ENCODE measurements around the gene SCYGR7. TPM values are rescaled to one million over a fixed set of nuclear protein-coding genes. Genes with fewer than 3 reads are reported as not detected.

The SCYGR7 gene
- polyA plus RNA-seq, 1 donor from 2014 or later, result not detected

DNA sequence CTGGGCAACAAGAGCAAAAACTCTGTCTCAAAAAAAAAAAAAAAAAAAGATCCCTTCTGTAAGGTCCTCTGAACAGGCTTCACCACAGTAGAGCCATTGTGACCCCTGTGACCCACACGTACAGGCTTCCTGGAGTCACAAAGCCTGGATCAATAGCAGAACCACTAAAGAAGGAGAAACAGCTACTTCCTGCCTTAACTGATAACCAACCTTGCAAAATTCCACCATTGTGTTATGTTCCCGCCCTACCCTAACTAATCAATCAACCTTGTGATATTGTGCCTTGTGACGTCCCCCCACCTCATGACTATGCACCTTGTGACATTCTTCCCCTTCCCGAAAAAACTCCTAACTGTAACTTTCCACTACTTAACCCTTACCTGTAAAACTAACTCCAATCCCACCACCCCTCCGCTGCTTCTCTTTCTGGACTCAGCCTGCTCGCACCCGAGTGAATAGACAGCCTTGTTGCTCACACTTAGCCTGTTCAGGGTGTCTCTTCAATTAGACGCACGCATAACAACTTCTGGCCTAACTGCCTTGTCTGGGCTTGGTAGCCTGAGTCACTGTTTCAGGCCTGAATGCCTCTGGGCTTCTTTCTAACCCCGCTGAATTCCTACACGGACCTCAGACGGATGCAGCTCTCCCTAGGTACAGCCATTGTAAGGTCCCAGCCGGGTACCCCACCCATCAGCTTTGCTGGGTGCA is 31.4 kb downstream of the SCYGR7 start:
- no peak overlapping the region for H3K4me3 ChIP-seq (ENCODE audit: low read length)
- no peaks in the 10 kb centered on the region for H3K79me2 ChIP-seq (replicated peaks; ENCODE audit: insufficient read depth, low read length)
- no peaks in the 10 kb centered on the region for H4K20me1 ChIP-seq (ENCODE audit: insufficient read depth)
- TF ChIP-seq RAD21 (conservative IDR thresholded peaks at IDR 0.05) (no peak), SMC3 (conservative IDR thresholded peaks at IDR 0.05; ENCODE audit: poor library complexity) (no peak), POLR2AphosphoS5 (IDR thresholded peaks at IDR 0.05) (no peak)
- TF ChIP-seq, protein P1, sequence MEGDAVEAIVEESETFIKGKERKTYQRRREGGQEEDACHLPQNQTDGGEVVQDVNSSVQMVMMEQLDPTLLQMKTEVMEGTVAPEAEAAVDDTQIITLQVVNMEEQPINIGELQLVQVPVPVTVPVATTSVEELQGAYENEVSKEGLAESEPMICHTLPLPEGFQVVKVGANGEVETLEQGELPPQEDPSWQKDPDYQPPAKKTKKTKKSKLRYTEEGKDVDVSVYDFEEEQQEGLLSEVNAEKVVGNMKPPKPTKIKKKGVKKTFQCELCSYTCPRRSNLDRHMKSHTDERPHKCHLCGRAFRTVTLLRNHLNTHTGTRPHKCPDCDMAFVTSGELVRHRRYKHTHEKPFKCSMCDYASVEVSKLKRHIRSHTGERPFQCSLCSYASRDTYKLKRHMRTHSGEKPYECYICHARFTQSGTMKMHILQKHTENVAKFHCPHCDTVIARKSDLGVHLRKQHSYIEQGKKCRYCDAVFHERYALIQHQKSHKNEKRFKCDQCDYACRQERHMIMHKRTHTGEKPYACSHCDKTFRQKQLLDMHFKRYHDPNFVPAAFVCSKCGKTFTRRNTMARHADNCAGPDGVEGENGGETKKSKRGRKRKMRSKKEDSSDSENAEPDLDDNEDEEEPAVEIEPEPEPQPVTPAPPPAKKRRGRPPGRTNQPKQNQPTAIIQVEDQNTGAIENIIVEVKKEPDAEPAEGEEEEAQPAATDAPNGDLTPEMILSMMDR (IDR thresholded peaks at IDR 0.05; ENCODE audit: poor library complexity, severe bottlenecking), result no peak
- H3K9me3 ChIP-seq (ENCODE audit: low read length), result no peaks in the 10 kb centered on the region
- no peak overlapping the region for H2AFZ ChIP-seq (ENCODE audit: low read depth, low read length)
- H3K9me2 ChIP-seq (ENCODE audit: insufficient read depth, low read length), result no peaks in the 10 kb centered on the region
- H3K27ac ChIP-seq (ENCODE audit: low read length), result no peak overlapping the region
- H3K4me2 ChIP-seq (ENCODE audit: low read length), result no peak overlapping the region
- H3K9ac ChIP-seq (ENCODE audit: low read length), result no peak overlapping the region
- H3K36me3 ChIP-seq (ENCODE audit: insufficient read depth, low read length), result no peaks in the 10 kb centered on the region
- H3K27me3 ChIP-seq (ENCODE audit: insufficient read depth, low read depth, low read length), result no peaks in the 10 kb centered on the region
- H3F3A ChIP-seq (ENCODE audit: insufficient read depth, low read length, poor library complexity, severe bottlenecking), result no peaks in the 10 kb centered on the region

DNA sequence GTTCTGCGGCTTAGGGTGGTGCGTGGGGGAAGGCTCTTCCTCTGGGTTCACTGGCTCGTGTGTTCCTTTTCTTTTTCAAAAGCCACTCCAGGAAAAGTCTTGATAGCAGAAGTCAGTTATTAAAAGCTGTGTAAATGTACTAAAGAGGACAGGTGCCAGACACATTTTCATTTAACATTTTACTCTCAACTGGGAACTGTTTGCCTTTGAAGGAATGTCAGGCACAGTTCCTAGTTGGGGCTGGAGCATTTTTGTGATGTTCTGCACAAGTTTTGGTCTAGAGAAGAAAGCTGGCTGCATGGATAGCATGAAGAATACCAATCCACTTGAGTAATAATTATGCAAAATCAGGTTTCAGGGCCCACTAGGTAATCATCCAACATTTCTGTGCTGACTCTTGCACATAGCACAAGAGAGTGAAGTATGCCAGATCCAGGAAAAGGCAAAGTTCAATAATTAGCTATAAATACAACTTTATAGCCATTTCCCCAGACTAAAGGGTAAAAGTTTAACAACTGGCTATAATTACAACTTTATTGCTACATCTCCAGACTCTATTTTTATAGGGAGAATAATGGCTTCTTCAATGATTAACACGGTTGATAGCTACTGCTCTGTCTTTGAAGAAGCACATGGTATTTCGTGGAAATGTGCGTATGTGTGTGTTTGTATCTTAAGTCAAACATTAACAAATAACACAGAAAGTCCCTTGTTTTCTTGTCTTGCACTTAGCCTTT is 33.8 kb downstream of the SCYGR7 start:
- H3K4me2 ChIP-seq (ENCODE audit: low read length), result no peak overlapping the region
- no peaks in the 10 kb centered on the region for H3K9me2 ChIP-seq (ENCODE audit: insufficient read depth, low read length)
- no peak overlapping the region for H3K27ac ChIP-seq (ENCODE audit: low read length)
- H3K36me3 ChIP-seq (ENCODE audit: insufficient read depth, low read length), result no peaks in the 10 kb centered on the region
- no peaks in the 10 kb centered on the region for H4K20me1 ChIP-seq (ENCODE audit: insufficient read depth)
- no peak overlapping the region for H3K4me3 ChIP-seq (ENCODE audit: low read length)
- H3F3A ChIP-seq (ENCODE audit: insufficient read depth, low read length, poor library complexity, severe bottlenecking), result peaks cover 4% of the 10 kb centered on the region
- no peak overlapping the region for H2AFZ ChIP-seq (ENCODE audit: low read depth, low read length)
- H3K9ac ChIP-seq (ENCODE audit: low read length), result no peak overlapping the region
- H3K9me3 ChIP-seq (ENCODE audit: low read length), result no peaks in the 10 kb centered on the region
- H3K27me3 ChIP-seq (ENCODE audit: insufficient read depth, low read depth, low read length), result no peaks in the 10 kb centered on the region
- H3K79me2 ChIP-seq (replicated peaks; ENCODE audit: insufficient read depth, low read length), result no peaks in the 10 kb centered on the region
- TF ChIP-seq POLR2AphosphoS5 (IDR thresholded peaks at IDR 0.05) (no peak), EP300 (conservative IDR thresholded peaks at IDR 0.05; ENCODE audit: poor library complexity, severe bottlenecking) (no peak), SMC3 (conservative IDR thresholded peaks at IDR 0.05; ENCODE audit: poor library complexity) (no peak)

DNA sequence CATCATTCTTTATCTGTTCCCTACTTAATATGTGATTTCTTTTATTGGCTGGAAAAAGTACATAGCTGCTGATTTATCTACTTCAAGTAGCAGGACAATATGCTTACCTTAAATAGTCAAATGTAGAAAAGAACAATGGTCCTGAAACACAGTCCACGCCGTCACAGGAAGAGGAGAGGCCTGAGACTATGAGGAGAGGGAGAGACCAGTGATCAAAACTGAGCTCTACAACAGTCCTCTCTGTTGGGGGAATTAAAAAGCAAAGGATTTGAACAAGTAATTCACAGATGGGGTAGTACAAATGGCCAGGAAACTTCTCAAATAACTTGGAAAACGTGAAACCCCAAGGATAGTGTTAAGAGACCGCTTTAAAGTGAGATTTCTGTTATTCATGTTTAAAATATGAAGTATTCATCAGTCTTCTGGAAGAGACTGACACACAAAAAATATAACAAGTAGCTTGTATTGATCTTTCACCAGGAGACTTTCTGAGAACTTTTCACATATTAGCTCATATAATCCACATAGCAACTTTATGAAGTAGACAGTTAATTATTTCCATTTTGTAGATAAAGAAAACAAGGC is 37.7 kb downstream of the SCYGR7 start:
- no peaks in the 10 kb centered on the region for H4K20me1 ChIP-seq (ENCODE audit: insufficient read depth)
- H3K79me2 ChIP-seq (replicated peaks; ENCODE audit: insufficient read depth, low read length), result no peaks in the 10 kb centered on the region
- no peaks in the 10 kb centered on the region for H3K9me3 ChIP-seq (ENCODE audit: low read length)
- H3K27me3 ChIP-seq (ENCODE audit: insufficient read depth, low read depth, low read length), result no peaks in the 10 kb centered on the region
- TF ChIP-seq EP300 (conservative IDR thresholded peaks at IDR 0.05; ENCODE audit: poor library complexity, severe bottlenecking), result no peak
- TF ChIP-seq SMC3 (conservative IDR thresholded peaks at IDR 0.05; ENCODE audit: poor library complexity), result no peak
- no peak for TF ChIP-seq POLR2AphosphoS5 (IDR thresholded peaks at IDR 0.05)
- TF ChIP-seq, protein P1 (IDR thresholded peaks at IDR 0.05; ENCODE audit: poor library complexity, severe bottlenecking), result no peak
- TF ChIP-seq EZH2 (IDR thresholded peaks at IDR 0.05; ENCODE audit: borderline replicate concordance, insufficient read depth, low read length, poor library complexity, severe bottlenecking), result no peak
- no peak for TF ChIP-seq RAD21 (conservative IDR thresholded peaks at IDR 0.05)
- no peak for TF ChIP-seq MXI1 (conservative IDR thresholded peaks at IDR 0.05; ENCODE audit: poor library complexity, severe bottlenecking)
- no peak for TF ChIP-seq TAF1 (IDR thresholded peaks at IDR 0.05; ENCODE audit: low read depth)
- TF ChIP-seq, protein P2, sequence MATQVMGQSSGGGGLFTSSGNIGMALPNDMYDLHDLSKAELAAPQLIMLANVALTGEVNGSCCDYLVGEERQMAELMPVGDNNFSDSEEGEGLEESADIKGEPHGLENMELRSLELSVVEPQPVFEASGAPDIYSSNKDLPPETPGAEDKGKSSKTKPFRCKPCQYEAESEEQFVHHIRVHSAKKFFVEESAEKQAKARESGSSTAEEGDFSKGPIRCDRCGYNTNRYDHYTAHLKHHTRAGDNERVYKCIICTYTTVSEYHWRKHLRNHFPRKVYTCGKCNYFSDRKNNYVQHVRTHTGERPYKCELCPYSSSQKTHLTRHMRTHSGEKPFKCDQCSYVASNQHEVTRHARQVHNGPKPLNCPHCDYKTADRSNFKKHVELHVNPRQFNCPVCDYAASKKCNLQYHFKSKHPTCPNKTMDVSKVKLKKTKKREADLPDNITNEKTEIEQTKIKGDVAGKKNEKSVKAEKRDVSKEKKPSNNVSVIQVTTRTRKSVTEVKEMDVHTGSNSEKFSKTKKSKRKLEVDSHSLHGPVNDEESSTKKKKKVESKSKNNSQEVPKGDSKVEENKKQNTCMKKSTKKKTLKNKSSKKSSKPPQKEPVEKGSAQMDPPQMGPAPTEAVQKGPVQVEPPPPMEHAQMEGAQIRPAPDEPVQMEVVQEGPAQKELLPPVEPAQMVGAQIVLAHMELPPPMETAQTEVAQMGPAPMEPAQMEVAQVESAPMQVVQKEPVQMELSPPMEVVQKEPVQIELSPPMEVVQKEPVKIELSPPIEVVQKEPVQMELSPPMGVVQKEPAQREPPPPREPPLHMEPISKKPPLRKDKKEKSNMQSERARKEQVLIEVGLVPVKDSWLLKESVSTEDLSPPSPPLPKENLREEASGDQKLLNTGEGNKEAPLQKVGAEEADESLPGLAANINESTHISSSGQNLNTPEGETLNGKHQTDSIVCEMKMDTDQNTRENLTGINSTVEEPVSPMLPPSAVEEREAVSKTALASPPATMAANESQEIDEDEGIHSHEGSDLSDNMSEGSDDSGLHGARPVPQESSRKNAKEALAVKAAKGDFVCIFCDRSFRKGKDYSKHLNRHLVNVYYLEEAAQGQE (IDR thresholded peaks at IDR 0.05; ENCODE audit: borderline replicate concordance), result no peak
- H2AFZ ChIP-seq (ENCODE audit: low read depth, low read length), result no peak overlapping the region
- H3K36me3 ChIP-seq (ENCODE audit: insufficient read depth, low read length), result no peaks in the 10 kb centered on the region
- no peak overlapping the region for H3K4me3 ChIP-seq (ENCODE audit: low read length)
- H3K27ac ChIP-seq (ENCODE audit: low read length), result peak overlapping the region; percentile 26
- H3K9me2 ChIP-seq (ENCODE audit: insufficient read depth, low read length), result no peaks in the 10 kb centered on the region
- no peak overlapping the region for H3K4me2 ChIP-seq (ENCODE audit: low read length)
- no peak overlapping the region for H3K9ac ChIP-seq (ENCODE audit: low read length)
- peaks cover 4% of the 10 kb centered on the region for H3F3A ChIP-seq (ENCODE audit: insufficient read depth, low read length, poor library complexity, severe bottlenecking)

Data from neural cell (in vitro differentiated cells).